ENCODE data around the gene ZNHIT6.

Gene ZNHIT6

DNA sequence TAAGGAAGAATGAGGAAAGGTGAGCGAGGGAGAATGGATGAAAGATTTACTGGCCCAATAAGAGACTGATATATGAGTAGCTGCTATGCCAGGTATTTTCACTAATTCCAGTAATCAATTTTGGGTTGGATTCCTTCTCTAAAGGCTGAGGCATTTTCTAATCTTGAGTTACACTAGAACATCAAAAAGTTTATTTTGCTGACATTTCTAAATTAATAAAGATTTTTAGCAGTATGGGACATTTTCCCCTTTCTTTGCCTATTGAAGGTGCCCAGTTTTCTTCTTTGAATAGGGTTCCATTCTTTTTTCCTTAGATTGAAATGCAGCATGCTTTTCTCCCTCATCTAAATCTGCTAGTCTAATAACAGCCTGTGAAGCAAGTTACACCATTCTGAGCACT, 52.9 kb downstream of the ZNHIT6 start:
- Histone ChIP-seq H3K23ac (ENCODE audit: low read length) (no peak overlapping the region), H3K79me2 (ENCODE audit: control insufficient read depth, insufficient read depth, low read length) (no peaks in the 10 kb centered on the region), H4K8ac (ENCODE audit: low read depth, low read length) (no peak overlapping the region), H3K79me1 (ENCODE audit: low read length) (no peaks in the 10 kb centered on the region), H3K36me3 (ENCODE audit: control insufficient read depth, insufficient read depth, low read length) (no peaks in the 10 kb centered on the region), H3K27me3 (ENCODE audit: insufficient read depth, low read length, poor library complexity) (no peaks in the 10 kb centered on the region), H3K4ac (ENCODE audit: low read depth, low read length) (no peak overlapping the region), H3K4me1 (ENCODE audit: control insufficient read depth, low read depth, low read length) (no peaks in the 10 kb centered on the region), H3K56ac (ENCODE audit: low read length) (no peak overlapping the region), H3K4me3 (ENCODE audit: low read length) (no peak overlapping the region), H2BK120ac (ENCODE audit: low read depth, low read length) (no peak overlapping the region), H2AK5ac (ENCODE audit: low read length) (no peak overlapping the region), H2BK15ac (replicated peaks; ENCODE audit: low read depth) (no peak overlapping the region), H3K27ac (ENCODE audit: low read depth, low read length) (no peak overlapping the region), H3K9ac (ENCODE audit: low read length) (no peak overlapping the region), H4K5ac (ENCODE audit: low read length) (no peak overlapping the region), H3K18ac (ENCODE audit: low read length) (no peak overlapping the region), H3K4me2 (ENCODE audit: low read length) (no peak overlapping the region), H2BK5ac (ENCODE audit: low read length) (no peak overlapping the region)
- WGBS (ENCODE audit: extremely low coverage, insufficient coverage, low lambda C conversion rate) = no CpG with 5 or more reads among the region's 1 CpG
- no peak for DNase-seq

DNA sequence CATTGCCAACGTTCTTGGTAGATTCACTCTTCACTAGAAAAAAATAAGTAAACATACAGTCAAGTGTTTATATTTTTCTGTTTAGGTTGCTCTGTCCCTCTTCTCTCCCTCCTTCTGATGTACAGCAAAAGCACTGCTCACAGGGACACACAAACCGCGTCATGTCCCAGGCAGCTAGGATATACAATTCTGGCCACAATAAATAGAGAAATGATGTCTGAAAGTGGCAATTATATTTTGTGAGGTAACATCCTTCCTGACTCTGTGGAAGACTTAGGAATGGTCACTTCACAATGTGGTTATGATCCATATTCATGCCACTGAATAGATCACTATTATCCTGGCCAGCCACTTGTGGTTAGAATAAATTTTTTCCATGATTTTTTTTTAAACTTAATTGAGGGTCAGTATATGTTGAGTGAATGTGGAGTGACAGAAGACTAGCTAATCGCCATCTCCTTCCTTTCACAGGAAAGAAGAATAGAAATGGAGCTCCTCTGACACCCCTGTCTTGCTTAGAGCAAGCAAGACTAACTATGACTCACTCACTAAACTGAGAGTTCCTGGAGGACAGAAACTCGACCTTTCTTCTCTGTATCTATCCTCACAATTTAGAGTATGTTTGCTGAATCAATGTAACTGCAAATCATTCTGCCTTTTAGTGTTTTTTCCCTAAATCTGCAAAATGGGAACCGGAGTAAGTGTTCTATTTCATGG, 54.0 kb downstream of the ZNHIT6 start:
- no peak overlapping the region for H2AK5ac ChIP-seq (ENCODE audit: low read length)
- H2BK5ac ChIP-seq (ENCODE audit: low read length) = no peak overlapping the region
- no peaks in the 10 kb centered on the region for H3K27me3 ChIP-seq (ENCODE audit: insufficient read depth, low read length, poor library complexity)
- H3K18ac ChIP-seq (ENCODE audit: low read length) = no peak overlapping the region
- H3K4me3 ChIP-seq (ENCODE audit: low read length) = no peak overlapping the region
- H3K79me2 ChIP-seq (ENCODE audit: control insufficient read depth, insufficient read depth, low read length) = no peaks in the 10 kb centered on the region
- H2BK15ac ChIP-seq (replicated peaks; ENCODE audit: low read depth) = no peak overlapping the region
- no peaks in the 10 kb centered on the region for H3K36me3 ChIP-seq (ENCODE audit: control insufficient read depth, insufficient read depth, low read length)
- DNase-seq = peak; percentile 21
- no peak overlapping the region for H2BK120ac ChIP-seq (ENCODE audit: low read depth, low read length)
- no peak overlapping the region for H3K27ac ChIP-seq (ENCODE audit: low read depth, low read length)
- H4K8ac ChIP-seq (ENCODE audit: low read depth, low read length) = no peak overlapping the region
- H3K4ac ChIP-seq (ENCODE audit: low read depth, low read length) = no peak overlapping the region
- no CpG with 5 or more reads among the region's 6 CpGs for WGBS (ENCODE audit: extremely low coverage, insufficient coverage, low lambda C conversion rate)
- no peak overlapping the region for H3K4me2 ChIP-seq (ENCODE audit: low read length)
- H3K9ac ChIP-seq (ENCODE audit: low read length) = no peak overlapping the region
- no peak overlapping the region for H3K56ac ChIP-seq (ENCODE audit: low read length)
- no peak overlapping the region for H4K5ac ChIP-seq (ENCODE audit: low read length)
- no peaks in the 10 kb centered on the region for H3K4me1 ChIP-seq (ENCODE audit: control insufficient read depth, low read depth, low read length)
- H3K23ac ChIP-seq (ENCODE audit: low read length) = no peak overlapping the region
- no peaks in the 10 kb centered on the region for H3K79me1 ChIP-seq (ENCODE audit: low read length)

DNA sequence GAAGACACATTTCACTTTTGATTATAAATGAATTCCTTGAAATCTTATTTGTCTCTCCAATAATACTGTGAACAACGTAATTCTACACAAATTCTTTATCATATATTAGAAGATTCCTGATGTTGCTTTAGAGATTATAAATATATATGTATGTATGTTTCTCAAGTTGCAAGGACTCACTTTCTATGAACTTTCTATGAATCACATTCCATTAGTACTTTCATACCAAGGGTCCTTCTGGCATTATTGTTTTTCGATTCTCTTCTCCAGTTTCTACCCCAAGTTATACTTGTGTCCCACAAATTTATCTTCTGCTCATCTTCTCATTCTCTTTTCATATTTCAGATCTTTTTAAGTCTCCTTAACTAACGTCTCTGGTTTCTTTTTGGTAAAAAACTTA, 55.9 kb downstream of the ZNHIT6 start:
- Histone ChIP-seq H4K8ac (ENCODE audit: low read depth, low read length) (no peak overlapping the region), H3K4me1 (ENCODE audit: control insufficient read depth, low read depth, low read length) (no peaks in the 10 kb centered on the region), H3K56ac (ENCODE audit: low read length) (no peak overlapping the region), H3K27me3 (ENCODE audit: insufficient read depth, low read length, poor library complexity) (no peaks in the 10 kb centered on the region), H2AK5ac (ENCODE audit: low read length) (no peak overlapping the region), H3K9ac (ENCODE audit: low read length) (no peak overlapping the region), H3K79me2 (ENCODE audit: control insufficient read depth, insufficient read depth, low read length) (no peaks in the 10 kb centered on the region), H4K5ac (ENCODE audit: low read length) (no peak overlapping the region), H3K4ac (ENCODE audit: low read depth, low read length) (no peak overlapping the region), H3K4me2 (ENCODE audit: low read length) (no peak overlapping the region), H3K36me3 (ENCODE audit: control insufficient read depth, insufficient read depth, low read length) (no peaks in the 10 kb centered on the region), H3K27ac (ENCODE audit: low read depth, low read length) (no peak overlapping the region), H2BK15ac (replicated peaks; ENCODE audit: low read depth) (no peak overlapping the region), H2BK120ac (ENCODE audit: low read depth, low read length) (no peak overlapping the region), H2BK5ac (ENCODE audit: low read length) (no peak overlapping the region), H3K18ac (ENCODE audit: low read length) (no peak overlapping the region), H3K79me1 (ENCODE audit: low read length) (no peaks in the 10 kb centered on the region), H3K23ac (ENCODE audit: low read length) (no peak overlapping the region), H3K4me3 (ENCODE audit: low read length) (no peak overlapping the region)
- WGBS (ENCODE audit: extremely low coverage, insufficient coverage, low lambda C conversion rate) = 100% methylated on average over 1 of the region's 3 CpGs
- no peak for DNase-seq

DNA sequence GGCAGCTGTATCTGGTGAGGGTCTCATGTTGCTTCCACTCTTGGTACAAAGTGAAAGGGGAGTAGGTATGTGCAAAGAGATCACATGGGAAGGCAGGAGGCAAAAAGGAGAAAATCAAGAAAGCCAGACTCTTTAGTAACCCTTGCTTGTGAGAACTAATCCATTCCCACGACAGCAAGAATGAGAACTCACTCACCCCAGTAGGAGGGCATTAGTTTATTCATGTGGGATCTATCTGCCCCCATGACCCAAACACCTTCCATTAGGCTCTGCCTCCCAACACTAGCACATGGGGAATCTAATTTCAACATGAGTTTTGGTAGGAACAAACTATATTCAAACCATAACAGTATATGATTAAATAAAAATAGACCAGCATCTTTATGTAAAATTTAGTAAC, 57.6 kb downstream of the ZNHIT6 start:
- H2AK5ac ChIP-seq (ENCODE audit: low read length) = no peak overlapping the region
- no peak overlapping the region for H3K4me2 ChIP-seq (ENCODE audit: low read length)
- H3K4me3 ChIP-seq (ENCODE audit: low read length) = no peak overlapping the region
- H4K8ac ChIP-seq (ENCODE audit: low read depth, low read length) = no peak overlapping the region
- no peak overlapping the region for H3K23ac ChIP-seq (ENCODE audit: low read length)
- no peak overlapping the region for H2BK120ac ChIP-seq (ENCODE audit: low read depth, low read length)
- H3K79me1 ChIP-seq (ENCODE audit: low read length) = no peaks in the 10 kb centered on the region
- H3K56ac ChIP-seq (ENCODE audit: low read length) = no peak overlapping the region
- H2BK5ac ChIP-seq (ENCODE audit: low read length) = no peak overlapping the region
- H3K9ac ChIP-seq (ENCODE audit: low read length) = no peak overlapping the region
- H3K18ac ChIP-seq (ENCODE audit: low read length) = no peak overlapping the region
- H4K5ac ChIP-seq (ENCODE audit: low read length) = no peak overlapping the region
- DNase-seq = peak; percentile 23
- H3K36me3 ChIP-seq (ENCODE audit: control insufficient read depth, insufficient read depth, low read length) = no peaks in the 10 kb centered on the region
- H3K27ac ChIP-seq (ENCODE audit: low read depth, low read length) = no peak overlapping the region
- WGBS (ENCODE audit: extremely low coverage, insufficient coverage, low lambda C conversion rate) = no CpG with 5 or more reads among the region's 1 CpG
- H3K79me2 ChIP-seq (ENCODE audit: control insufficient read depth, insufficient read depth, low read length) = no peaks in the 10 kb centered on the region
- no peaks in the 10 kb centered on the region for H3K27me3 ChIP-seq (ENCODE audit: insufficient read depth, low read length, poor library complexity)
- no peaks in the 10 kb centered on the region for H3K4me1 ChIP-seq (ENCODE audit: control insufficient read depth, low read depth, low read length)
- no peak overlapping the region for H2BK15ac ChIP-seq (replicated peaks; ENCODE audit: low read depth)
- no peak overlapping the region for H3K4ac ChIP-seq (ENCODE audit: low read depth, low read length)

DNA sequence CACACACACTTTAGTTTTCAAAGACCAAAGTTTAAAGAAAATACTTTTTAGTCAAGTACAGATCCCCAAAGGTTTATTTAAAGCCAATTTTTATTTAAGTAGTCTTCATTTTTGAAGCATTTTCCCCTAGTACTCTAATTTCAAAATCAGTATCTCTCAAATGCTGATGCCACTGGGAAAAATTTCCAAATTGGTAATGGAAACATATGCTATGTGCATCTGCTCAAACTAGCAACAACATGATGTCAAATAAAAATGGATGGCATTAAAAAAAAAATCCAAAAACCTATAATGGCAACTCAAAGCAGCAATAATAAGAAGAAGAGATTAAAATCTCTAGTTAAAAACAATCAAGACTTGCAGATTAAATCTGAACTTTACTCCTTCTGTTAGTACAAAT, 58.6 kb downstream of the ZNHIT6 start:
- Histone ChIP-seq H3K4ac (ENCODE audit: low read depth, low read length) (no peak overlapping the region), H3K4me2 (ENCODE audit: low read length) (no peak overlapping the region), H3K4me1 (ENCODE audit: control insufficient read depth, low read depth, low read length) (no peaks in the 10 kb centered on the region), H3K9ac (ENCODE audit: low read length) (no peak overlapping the region), H3K27ac (ENCODE audit: low read depth, low read length) (no peak overlapping the region), H2BK5ac (ENCODE audit: low read length) (no peak overlapping the region), H3K23ac (ENCODE audit: low read length) (no peak overlapping the region), H3K18ac (ENCODE audit: low read length) (no peak overlapping the region), H2AK5ac (ENCODE audit: low read length) (no peak overlapping the region), H2BK120ac (ENCODE audit: low read depth, low read length) (no peak overlapping the region), H3K4me3 (ENCODE audit: low read length) (no peak overlapping the region), H2BK15ac (replicated peaks; ENCODE audit: low read depth) (no peak overlapping the region), H3K27me3 (ENCODE audit: insufficient read depth, low read length, poor library complexity) (no peaks in the 10 kb centered on the region), H3K36me3 (ENCODE audit: control insufficient read depth, insufficient read depth, low read length) (no peaks in the 10 kb centered on the region), H3K79me1 (ENCODE audit: low read length) (no peaks in the 10 kb centered on the region), H3K56ac (ENCODE audit: low read length) (no peak overlapping the region), H4K5ac (ENCODE audit: low read length) (no peak overlapping the region), H4K8ac (ENCODE audit: low read depth, low read length) (no peak overlapping the region), H3K79me2 (ENCODE audit: control insufficient read depth, insufficient read depth, low read length) (no peaks in the 10 kb centered on the region)
- no peak for DNase-seq

Measured in mesendoderm (in vitro differentiated cells).